Measurements from ENCODE around the gene COL2A1.
"Not testable (repeated sequence)": the region's sequence is repeated elsewhere in the genome, so short reads cannot be mapped to it uniquely, and the experiment has no call there.

The COL2A1 gene

DNA sequence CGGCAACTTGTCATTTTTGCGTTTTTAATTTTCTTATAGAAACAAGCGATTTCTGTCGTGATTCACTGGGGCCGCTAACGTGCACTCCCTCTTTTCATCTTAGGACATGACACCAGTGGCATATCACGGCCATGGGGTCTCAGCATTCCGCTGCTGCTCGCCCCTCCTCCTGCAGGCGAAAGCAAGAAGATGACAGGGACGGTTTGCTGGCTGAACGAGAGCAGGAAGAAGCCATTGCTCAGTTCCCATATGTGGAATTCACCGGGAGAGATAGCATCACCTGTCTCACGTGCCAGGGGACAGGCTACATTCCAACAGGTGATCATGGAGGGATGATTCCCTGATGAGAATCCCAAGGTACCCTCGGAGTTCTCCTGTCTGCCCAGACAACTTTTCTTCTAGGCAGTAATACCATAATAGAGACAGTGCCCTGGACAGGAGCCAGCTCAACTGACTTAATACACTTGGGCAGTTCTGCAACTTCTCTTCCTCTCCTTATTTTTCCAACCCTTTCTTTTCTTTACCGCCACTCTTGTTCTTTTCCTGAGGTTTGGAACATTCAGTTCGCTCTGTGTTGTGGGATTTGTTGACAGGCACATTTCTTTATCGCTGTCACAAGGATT, 40.1 kb downstream of the COL2A1 start:
- Histone ChIP-seq H3K4me1 (ENCODE audit: insufficient read depth, low read length) (peaks cover 6% of the 10 kb centered on the region; the same call in 1 of the 2 replicates), H3K36me3 (ENCODE audit: insufficient read depth, low read depth, low read length) (peaks cover 9% of the 10 kb centered on the region; the same call in 1 of the 2 replicates), H3K27ac (ENCODE audit: low read length) (no peak overlapping the region), H3K9me3 (ENCODE audit: insufficient read depth, low read depth, low read length) (peaks cover 7% of the 10 kb centered on the region; the same call in 1 of the 2 replicates), H3K27me3 (ENCODE audit: insufficient read depth, low read length) (peaks cover 46% of the 10 kb centered on the region), H3K4me3 (ENCODE audit: low read length) (peak overlapping the region; percentile 79), H3K9ac (ENCODE audit: low read depth, low read length) (peak overlapping the region; percentile 54; the same call in 1 of the 2 replicates)

DNA sequence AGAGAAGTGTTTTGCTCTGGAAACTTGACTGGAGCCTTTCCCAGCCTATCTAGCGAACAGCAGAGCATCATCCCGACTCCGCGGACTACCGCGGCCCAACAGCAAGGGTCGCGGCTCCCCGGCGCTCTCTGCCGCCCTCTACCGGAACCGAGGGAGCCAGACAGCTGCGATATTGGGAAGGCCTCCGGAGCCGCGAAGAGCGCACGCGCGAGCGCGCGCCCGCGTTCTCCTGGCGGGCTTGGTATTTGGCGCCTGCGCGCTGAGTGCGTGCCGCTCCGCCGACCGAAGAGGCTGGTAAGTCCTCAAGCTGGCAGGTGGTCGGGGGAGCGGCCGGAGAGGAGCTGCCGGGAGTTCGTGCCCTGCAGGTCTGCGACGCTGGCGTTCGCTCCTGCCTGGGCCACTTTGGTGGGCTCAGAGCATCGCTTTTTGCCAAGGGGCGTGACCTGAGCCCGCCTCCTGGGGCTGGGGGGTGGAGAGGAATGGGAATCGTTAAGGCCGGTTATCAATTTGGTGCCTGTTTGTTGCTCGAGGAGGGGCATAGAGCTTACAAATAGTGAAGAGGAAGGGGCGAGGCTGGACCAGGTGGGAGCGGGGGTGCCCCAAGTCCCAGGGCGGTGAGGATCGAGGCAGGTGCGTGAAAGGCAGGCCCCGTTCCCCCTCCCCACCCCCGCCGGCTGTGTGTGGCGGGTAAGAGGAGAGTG, 40.8 kb downstream of the COL2A1 start, which contains the start of gene TMEM106C:
Gene TMEM106C (plus strand): TSS at position 257 of the 701 bp plus-strand sequence. CDS start 641 bp downstream, outside the sequence.
- Histone ChIP-seq H3K4me1 (ENCODE audit: insufficient read depth, low read length) (peaks cover 6% of the 10 kb centered on the region; the same call in 1 of the 2 replicates), H3K27ac (ENCODE audit: low read length) (no peak within 1 kb of the TSS), H3K36me3 (ENCODE audit: insufficient read depth, low read depth, low read length) (peaks cover 8% of the 10 kb centered on the region; the same call in 1 of the 2 replicates), H3K9ac (ENCODE audit: low read depth, low read length) (peak within 1 kb of the TSS; percentile 54; the same call in 1 of the 2 replicates), H3K4me3 (ENCODE audit: low read length) (peak within 1 kb of the TSS; percentile 79), H3K9me3 (ENCODE audit: insufficient read depth, low read depth, low read length) (peaks cover 11% of the 10 kb centered on the region), H3K27me3 (ENCODE audit: insufficient read depth, low read length) (peaks cover 46% of the 10 kb centered on the region)

DNA sequence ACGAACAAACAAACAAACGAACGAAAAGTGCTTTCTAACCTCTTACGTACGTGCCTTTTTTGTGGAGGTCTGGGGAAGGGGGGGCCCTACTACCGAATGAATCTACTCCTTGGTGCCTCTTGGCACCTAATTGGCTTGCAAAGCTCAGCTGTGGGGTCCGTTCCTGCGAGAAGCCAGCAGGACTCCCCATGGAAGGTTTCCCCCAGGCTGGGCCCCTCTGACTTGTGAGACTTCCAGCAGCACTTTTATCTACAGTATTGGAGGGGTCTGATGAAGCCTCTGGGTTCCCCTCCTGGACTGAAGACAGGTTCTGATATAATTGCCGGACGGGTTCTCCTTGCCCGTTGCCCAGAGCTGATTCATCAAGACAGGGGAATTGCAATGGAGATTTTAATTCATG, 42.1 kb downstream of the COL2A1 start:
- H3K27ac ChIP-seq (ENCODE audit: low read length) = no peak overlapping the region
- peaks cover 6% of the 10 kb centered on the region; the same call in 1 of the 2 replicates for H3K4me1 ChIP-seq (ENCODE audit: insufficient read depth, low read length)
- H3K9ac ChIP-seq (ENCODE audit: low read depth, low read length) = no peak overlapping the region
- no peak overlapping the region for H3K4me3 ChIP-seq (ENCODE audit: low read length)
- H3K9me3 ChIP-seq (ENCODE audit: insufficient read depth, low read depth, low read length) = peaks cover 24% of the 10 kb centered on the region
- peaks cover 46% of the 10 kb centered on the region for H3K27me3 ChIP-seq (ENCODE audit: insufficient read depth, low read length)
- no peaks in the 10 kb centered on the region for H3K36me3 ChIP-seq (ENCODE audit: insufficient read depth, low read depth, low read length)

GRCh38 chr12:47957671-47958070, 46.6 kb downstream of the COL2A1 start:
- H3K36me3 ChIP-seq (ENCODE audit: insufficient read depth, low read depth, low read length); H3K27ac ChIP-seq (ENCODE audit: low read length): not testable (repeated sequence)

DNA sequence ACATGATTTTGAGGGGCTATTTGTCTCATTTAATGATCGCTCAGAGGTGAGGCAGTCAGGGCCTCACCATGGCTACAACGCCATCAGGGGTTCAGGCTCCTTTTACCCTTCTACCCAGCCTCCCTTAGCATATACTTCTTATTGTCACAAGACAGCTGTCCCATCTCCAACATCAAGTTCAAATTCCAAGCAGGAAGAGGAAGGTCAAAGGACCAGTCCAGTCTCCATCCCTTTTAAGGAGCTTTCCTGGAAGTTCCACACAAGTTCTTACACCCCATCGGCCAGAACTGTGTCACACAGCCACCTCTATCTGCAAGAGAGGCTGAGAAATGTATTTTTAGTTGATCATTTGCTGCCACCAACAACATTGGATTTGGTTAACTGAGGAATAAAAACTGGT, 49.2 kb downstream of the COL2A1 start:
- Histone ChIP-seq H3K9ac (ENCODE audit: low read depth, low read length) (no peak overlapping the region), H3K36me3 (ENCODE audit: insufficient read depth, low read depth, low read length) (no peaks in the 10 kb centered on the region)

More at GRCh38 chr12:47957671-47958070, 46.6 kb downstream of the COL2A1 start:
- H3K4me3 ChIP-seq (ENCODE audit: low read length); H3K4me1 ChIP-seq (ENCODE audit: insufficient read depth, low read length); H3K9ac ChIP-seq (ENCODE audit: low read depth, low read length): not testable (repeated sequence)
- Histone ChIP-seq H3K9me3 (ENCODE audit: insufficient read depth, low read depth, low read length) (peaks cover 25% of the 10 kb centered on the region), H3K27me3 (ENCODE audit: insufficient read depth, low read length) (peaks cover 21% of the 10 kb centered on the region)

GRCh38 chr12:47954467-47955045, 49.7 kb downstream of the COL2A1 start:
- H3K27me3 ChIP-seq (ENCODE audit: insufficient read depth, low read length) = peaks cover 6% of the 10 kb centered on the region; the same call in 1 of the 2 replicates
- no peaks in the 10 kb centered on the region for H3K4me1 ChIP-seq (ENCODE audit: insufficient read depth, low read length)
- H3K36me3 ChIP-seq (ENCODE audit: insufficient read depth, low read depth, low read length) = no peaks in the 10 kb centered on the region
- no peak overlapping the region for H3K4me3 ChIP-seq (ENCODE audit: low read length)
- H3K27ac ChIP-seq (ENCODE audit: low read length) = no peak overlapping the region
- no peak overlapping the region for H3K9ac ChIP-seq (ENCODE audit: low read depth, low read length)
- peaks cover 18% of the 10 kb centered on the region for H3K9me3 ChIP-seq (ENCODE audit: insufficient read depth, low read depth, low read length)

More for the DNA sequence above, 49.2 kb downstream of the COL2A1 start:
- no peaks in the 10 kb centered on the region; the same call in 1 of the 2 replicates for H3K4me1 ChIP-seq (ENCODE audit: insufficient read depth, low read length)
- H3K4me3 ChIP-seq (ENCODE audit: low read length) = no peak overlapping the region
- H3K27ac ChIP-seq (ENCODE audit: low read length) = no peak overlapping the region
- H3K9me3 ChIP-seq (ENCODE audit: insufficient read depth, low read depth, low read length) = peaks cover 20% of the 10 kb centered on the region
- peaks cover 6% of the 10 kb centered on the region; the same call in 1 of the 2 replicates for H3K27me3 ChIP-seq (ENCODE audit: insufficient read depth, low read length)

DNA sequence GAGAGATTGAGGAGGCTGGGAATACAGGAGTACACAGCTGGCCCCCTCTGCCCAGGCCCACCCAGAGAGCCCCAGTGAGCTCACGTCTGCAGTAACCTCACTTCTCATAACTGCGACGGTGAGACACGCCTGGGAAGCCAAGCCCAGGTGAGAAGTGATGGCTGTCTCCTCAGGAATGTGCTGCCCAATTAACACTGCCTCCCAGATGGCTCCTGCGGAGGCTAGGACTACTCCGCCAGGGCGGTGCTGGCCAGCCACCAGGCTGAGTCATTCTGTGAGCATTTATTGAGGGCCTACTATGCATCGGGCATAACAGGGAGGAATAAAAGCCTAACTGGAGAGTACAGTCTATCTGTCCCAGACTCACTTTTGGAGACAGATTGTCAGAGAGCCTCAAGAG, 50.2 kb downstream of the COL2A1 start:
- H3K36me3 ChIP-seq (ENCODE audit: insufficient read depth, low read depth, low read length) = no peaks in the 10 kb centered on the region
- no peak overlapping the region for H3K27ac ChIP-seq (ENCODE audit: low read length)

DNA sequence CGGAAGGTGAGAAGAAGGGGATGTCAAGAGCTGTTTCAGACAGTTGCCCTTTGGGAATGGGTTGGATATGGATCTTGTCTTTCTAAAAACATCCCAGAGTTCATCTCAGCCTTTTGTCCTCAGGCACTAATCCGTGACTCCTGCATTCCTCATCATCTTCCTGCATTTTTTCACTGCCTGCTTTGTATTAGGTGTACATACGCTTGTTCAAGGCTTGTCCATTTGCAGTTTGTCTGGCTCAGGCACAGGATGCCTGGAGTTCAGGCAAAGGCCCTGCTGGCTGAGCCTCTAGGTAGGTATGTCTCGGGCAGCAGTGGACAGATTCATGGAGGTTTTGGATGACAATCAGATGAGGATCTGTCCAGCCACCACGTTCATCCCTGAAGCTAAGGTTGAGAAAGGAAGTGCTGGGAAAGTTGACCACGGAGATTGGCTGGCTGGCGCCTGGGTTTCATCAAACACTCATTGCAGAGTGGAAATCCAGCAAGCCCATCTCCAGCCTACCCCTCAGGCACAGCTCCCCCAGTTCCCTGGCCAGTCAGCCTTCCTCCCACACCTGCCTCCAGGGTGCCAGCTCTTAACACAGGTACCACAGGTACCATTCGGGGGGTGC, 53.3 kb downstream of the COL2A1 start:
- Histone ChIP-seq H3K9ac (ENCODE audit: low read depth, low read length) (no peak overlapping the region), H3K27ac (ENCODE audit: low read length) (no peak overlapping the region), H3K4me3 (ENCODE audit: low read length) (no peak overlapping the region), H3K36me3 (ENCODE audit: insufficient read depth, low read depth, low read length) (no peaks in the 10 kb centered on the region), H3K9me3 (ENCODE audit: insufficient read depth, low read depth, low read length) (no peaks in the 10 kb centered on the region), H3K27me3 (ENCODE audit: insufficient read depth, low read length) (peaks cover 6% of the 10 kb centered on the region; the same call in 1 of the 2 replicates), H3K4me1 (ENCODE audit: insufficient read depth, low read length) (no peaks in the 10 kb centered on the region)

More for the DNA sequence above, 50.2 kb downstream of the COL2A1 start:
- Histone ChIP-seq H3K9ac (ENCODE audit: low read depth, low read length) (no peak overlapping the region), H3K4me3 (ENCODE audit: low read length) (no peak overlapping the region), H3K9me3 (ENCODE audit: insufficient read depth, low read depth, low read length) (peaks cover 18% of the 10 kb centered on the region), H3K4me1 (ENCODE audit: insufficient read depth, low read length) (no peaks in the 10 kb centered on the region), H3K27me3 (ENCODE audit: insufficient read depth, low read length) (peaks cover 6% of the 10 kb centered on the region; the same call in 1 of the 2 replicates)

- no peaks in the 10 kb centered on the region for H3K36me3 ChIP-seq (ENCODE audit: insufficient read depth, low read depth, low read length)
- no peak overlapping the region for H3K9ac ChIP-seq (ENCODE audit: low read depth, low read length)
- no peaks in the 10 kb centered on the region for H3K9me3 ChIP-seq (ENCODE audit: insufficient read depth, low read depth, low read length)
- peaks cover 6% of the 10 kb centered on the region; the same call in 1 of the 2 replicates for H3K27me3 ChIP-seq (ENCODE audit: insufficient read depth, low read length)
- no peaks in the 10 kb centered on the region for H3K4me1 ChIP-seq (ENCODE audit: insufficient read depth, low read length)
- no peak overlapping the region for H3K4me3 ChIP-seq (ENCODE audit: low read length)
- no peak overlapping the region for H3K27ac ChIP-seq (ENCODE audit: low read length)
These were observed 54.6 kb downstream of the COL2A1 start for GRCh38 chr12:47949441-47950341.

- H3K4me3 ChIP-seq (ENCODE audit: low read length) = no peak overlapping the region
- H3K4me1 ChIP-seq (ENCODE audit: insufficient read depth, low read length) = no peaks in the 10 kb centered on the region
- H3K36me3 ChIP-seq (ENCODE audit: insufficient read depth, low read depth, low read length) = no peaks in the 10 kb centered on the region
- H3K27me3 ChIP-seq (ENCODE audit: insufficient read depth, low read length) = no peaks in the 10 kb centered on the region; the same call in 1 of the 2 replicates
- H3K9ac ChIP-seq (ENCODE audit: low read depth, low read length) = no peak overlapping the region
- no peaks in the 10 kb centered on the region for H3K9me3 ChIP-seq (ENCODE audit: insufficient read depth, low read depth, low read length)
- no peak overlapping the region for H3K27ac ChIP-seq (ENCODE audit: low read length)
These were observed 56.9 kb downstream of the COL2A1 start for GRCh38 chr12:47947341-47947740.
